Measurements from ENCODE around the gene PREP. TPM values are rescaled to one million over a fixed set of nuclear protein-coding genes. Genes with fewer than 3 reads are reported as not detected.

The PREP gene
- total and polyA plus RNA-seq, 2 experiments from 2014 or later, result 27.2 to 30.3 TPM

DNA sequence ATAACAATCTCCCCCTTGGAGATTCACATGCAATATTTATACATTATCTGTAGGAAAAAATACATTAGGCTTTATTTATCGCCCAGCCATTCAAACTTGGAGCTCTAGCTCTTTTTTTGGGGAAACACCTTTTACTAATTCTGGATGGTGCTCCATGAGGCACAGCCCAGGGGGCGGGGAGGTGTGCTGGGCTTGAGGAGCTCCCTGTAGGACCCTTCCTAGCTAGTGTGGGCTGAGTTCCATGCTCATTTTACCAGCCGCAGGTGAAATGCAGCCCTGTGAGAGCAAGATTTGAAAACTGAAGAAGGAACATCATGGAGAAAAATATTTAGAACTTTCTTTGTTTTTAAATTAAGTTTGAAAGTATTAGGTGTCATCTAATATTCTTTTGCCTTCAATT, 123.4 kb downstream of the PREP start:
- H3K4me1 ChIP-seq (ENCODE audit: insufficient read depth), result no peaks in the 10 kb centered on the region
- H3K27me3 ChIP-seq, result no peaks in the 10 kb centered on the region
- no peaks in the 10 kb centered on the region for H3K9me3 ChIP-seq (ENCODE audit: low read depth)
- H3K4me2 ChIP-seq, result no peak overlapping the region
- H3K27ac ChIP-seq, result no peak overlapping the region
- H3K36me3 ChIP-seq (replicated peaks; ENCODE audit: insufficient read depth, low read depth), result no peaks in the 10 kb centered on the region
- no peaks in the 10 kb centered on the region for H3K79me2 ChIP-seq
- no peaks in the 10 kb centered on the region for H4K20me1 ChIP-seq (ENCODE audit: insufficient read depth, poor library complexity, severe bottlenecking)
- WGBS (ENCODE audit: low lambda C conversion rate, missing lambda C conversion rate), result 97% methylated on average over 3 of the region's 3 CpGs
- no peak overlapping the region for H3K4me3 ChIP-seq
- TF ChIP-seq EZH2phosphoT487 (IDR thresholded peaks at IDR 0.05; ENCODE audit: low read depth, severe bottlenecking, unreplicated experiment), result no peak
- no peak for TF ChIP-seq EZH2 (IDR thresholded peaks at IDR 0.05; ENCODE audit: borderline replicate concordance)
- TF ChIP-seq, protein P1, sequence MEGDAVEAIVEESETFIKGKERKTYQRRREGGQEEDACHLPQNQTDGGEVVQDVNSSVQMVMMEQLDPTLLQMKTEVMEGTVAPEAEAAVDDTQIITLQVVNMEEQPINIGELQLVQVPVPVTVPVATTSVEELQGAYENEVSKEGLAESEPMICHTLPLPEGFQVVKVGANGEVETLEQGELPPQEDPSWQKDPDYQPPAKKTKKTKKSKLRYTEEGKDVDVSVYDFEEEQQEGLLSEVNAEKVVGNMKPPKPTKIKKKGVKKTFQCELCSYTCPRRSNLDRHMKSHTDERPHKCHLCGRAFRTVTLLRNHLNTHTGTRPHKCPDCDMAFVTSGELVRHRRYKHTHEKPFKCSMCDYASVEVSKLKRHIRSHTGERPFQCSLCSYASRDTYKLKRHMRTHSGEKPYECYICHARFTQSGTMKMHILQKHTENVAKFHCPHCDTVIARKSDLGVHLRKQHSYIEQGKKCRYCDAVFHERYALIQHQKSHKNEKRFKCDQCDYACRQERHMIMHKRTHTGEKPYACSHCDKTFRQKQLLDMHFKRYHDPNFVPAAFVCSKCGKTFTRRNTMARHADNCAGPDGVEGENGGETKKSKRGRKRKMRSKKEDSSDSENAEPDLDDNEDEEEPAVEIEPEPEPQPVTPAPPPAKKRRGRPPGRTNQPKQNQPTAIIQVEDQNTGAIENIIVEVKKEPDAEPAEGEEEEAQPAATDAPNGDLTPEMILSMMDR (IDR thresholded peaks at IDR 0.05; ENCODE audit: poor library complexity), result no peak
- no peaks in the 10 kb centered on the region for H3K9me2 ChIP-seq (replicated peaks; ENCODE audit: insufficient read depth)
- no peak overlapping the region for H2AFZ ChIP-seq
- no peak for DNase-seq (ENCODE audit: low spot score)

DNA sequence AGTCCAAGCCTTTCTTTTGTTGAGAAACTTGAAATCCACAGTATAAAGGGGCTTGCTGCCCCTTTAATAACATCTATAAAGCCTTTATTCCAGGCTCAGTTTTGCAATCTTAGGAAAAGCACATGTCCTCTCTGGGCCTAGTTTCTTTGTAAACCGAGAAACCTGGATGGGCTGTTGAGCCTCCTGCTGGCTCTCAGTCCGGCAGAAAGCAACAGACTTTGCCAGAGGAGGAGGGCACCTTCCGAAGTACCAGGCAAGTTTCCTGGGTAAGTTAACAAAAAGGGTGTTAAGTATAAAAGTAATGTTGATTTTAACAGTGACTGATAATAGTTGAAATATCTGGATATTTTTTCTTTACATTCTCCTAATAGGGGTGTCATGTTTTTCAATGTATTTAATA, 124.1 kb downstream of the PREP start:
- H3K9me2 ChIP-seq (replicated peaks; ENCODE audit: insufficient read depth), result no peaks in the 10 kb centered on the region
- no peaks in the 10 kb centered on the region for H3K79me2 ChIP-seq
- no peak overlapping the region for H2AFZ ChIP-seq
- 92% methylated on average over 3 of the region's 3 CpGs for WGBS (ENCODE audit: low lambda C conversion rate, missing lambda C conversion rate)
- H3K4me2 ChIP-seq, result no peak overlapping the region
- H3K27ac ChIP-seq, result no peak overlapping the region
- H4K20me1 ChIP-seq (ENCODE audit: insufficient read depth, poor library complexity, severe bottlenecking), result no peaks in the 10 kb centered on the region
- no peaks in the 10 kb centered on the region for H3K27me3 ChIP-seq
- no peaks in the 10 kb centered on the region for H3K4me1 ChIP-seq (ENCODE audit: insufficient read depth)
- no peak for DNase-seq (ENCODE audit: low spot score)
- TF ChIP-seq EZH2 (IDR thresholded peaks at IDR 0.05; ENCODE audit: borderline replicate concordance), result no peak
- TF ChIP-seq, protein P1 (IDR thresholded peaks at IDR 0.05; ENCODE audit: poor library complexity), result no peak
- TF ChIP-seq EZH2phosphoT487 (IDR thresholded peaks at IDR 0.05; ENCODE audit: low read depth, severe bottlenecking, unreplicated experiment), result no peak
- no peak overlapping the region for H3K4me3 ChIP-seq
- H3K36me3 ChIP-seq (replicated peaks; ENCODE audit: insufficient read depth, low read depth), result no peaks in the 10 kb centered on the region
- H3K9me3 ChIP-seq (ENCODE audit: low read depth), result no peaks in the 10 kb centered on the region

- Histone ChIP-seq H3K4me1 (ENCODE audit: insufficient read depth) (peaks cover 3% of the 10 kb centered on the region), H3K9me2 (replicated peaks; ENCODE audit: insufficient read depth) (no peaks in the 10 kb centered on the region), H3K36me3 (replicated peaks; ENCODE audit: insufficient read depth, low read depth) (no peaks in the 10 kb centered on the region), H3K9me3 (ENCODE audit: low read depth) (no peaks in the 10 kb centered on the region), H3K4me2 (no peak overlapping the region), H3K4me3 (no peak overlapping the region), H3K79me2 (no peaks in the 10 kb centered on the region), H2AFZ (no peak overlapping the region), H3K27ac (no peak overlapping the region), H3K27me3 (no peaks in the 10 kb centered on the region), H4K20me1 (ENCODE audit: insufficient read depth, poor library complexity, severe bottlenecking) (no peaks in the 10 kb centered on the region)
- WGBS (ENCODE audit: low lambda C conversion rate, missing lambda C conversion rate), result 97% methylated on average over 20 of the region's 20 CpGs
- TF ChIP-seq EZH2phosphoT487 (IDR thresholded peaks at IDR 0.05; ENCODE audit: low read depth, severe bottlenecking, unreplicated experiment) (no peak), EZH2 (IDR thresholded peaks at IDR 0.05; ENCODE audit: borderline replicate concordance) (no peak)
- TF ChIP-seq, protein P1 (IDR thresholded peaks at IDR 0.05; ENCODE audit: poor library complexity), result no peak
- DNase-seq (ENCODE audit: low spot score), result no peak
Observed at GRCh38 chr6:105278035-105278434, 124.8 kb downstream of the PREP start.

- Histone ChIP-seq H3K9me3 (ENCODE audit: low read depth) (no peaks in the 10 kb centered on the region), H3K4me3 (no peak overlapping the region), H2AFZ (no peak overlapping the region), H4K20me1 (ENCODE audit: insufficient read depth, poor library complexity, severe bottlenecking) (no peaks in the 10 kb centered on the region), H3K4me1 (ENCODE audit: insufficient read depth) (peaks cover 6% of the 10 kb centered on the region), H3K27ac (no peak overlapping the region), H3K9me2 (replicated peaks; ENCODE audit: insufficient read depth) (no peaks in the 10 kb centered on the region), H3K79me2 (no peaks in the 10 kb centered on the region), H3K4me2 (no peak overlapping the region), H3K36me3 (replicated peaks; ENCODE audit: insufficient read depth, low read depth) (no peaks in the 10 kb centered on the region), H3K27me3 (no peaks in the 10 kb centered on the region)
- 98% methylated on average over 3 of the region's 3 CpGs for WGBS (ENCODE audit: low lambda C conversion rate, missing lambda C conversion rate)
- DNase-seq (ENCODE audit: low spot score), result no peak
- TF ChIP-seq EZH2phosphoT487 (IDR thresholded peaks at IDR 0.05; ENCODE audit: low read depth, severe bottlenecking, unreplicated experiment) (no peak), EZH2 (IDR thresholded peaks at IDR 0.05; ENCODE audit: borderline replicate concordance) (no peak)
- TF ChIP-seq, protein P1 (IDR thresholded peaks at IDR 0.05; ENCODE audit: poor library complexity), result no peak
Observed at GRCh38 chr6:105276374-105276773, 126.5 kb downstream of the PREP start.
